Measurements from ENCODE around the gene DGKE.

GRCh38 chr17:56880133-56880532 lies 46.2 kb downstream of the DGKE start:
- TF ChIP-seq, protein P1, sequence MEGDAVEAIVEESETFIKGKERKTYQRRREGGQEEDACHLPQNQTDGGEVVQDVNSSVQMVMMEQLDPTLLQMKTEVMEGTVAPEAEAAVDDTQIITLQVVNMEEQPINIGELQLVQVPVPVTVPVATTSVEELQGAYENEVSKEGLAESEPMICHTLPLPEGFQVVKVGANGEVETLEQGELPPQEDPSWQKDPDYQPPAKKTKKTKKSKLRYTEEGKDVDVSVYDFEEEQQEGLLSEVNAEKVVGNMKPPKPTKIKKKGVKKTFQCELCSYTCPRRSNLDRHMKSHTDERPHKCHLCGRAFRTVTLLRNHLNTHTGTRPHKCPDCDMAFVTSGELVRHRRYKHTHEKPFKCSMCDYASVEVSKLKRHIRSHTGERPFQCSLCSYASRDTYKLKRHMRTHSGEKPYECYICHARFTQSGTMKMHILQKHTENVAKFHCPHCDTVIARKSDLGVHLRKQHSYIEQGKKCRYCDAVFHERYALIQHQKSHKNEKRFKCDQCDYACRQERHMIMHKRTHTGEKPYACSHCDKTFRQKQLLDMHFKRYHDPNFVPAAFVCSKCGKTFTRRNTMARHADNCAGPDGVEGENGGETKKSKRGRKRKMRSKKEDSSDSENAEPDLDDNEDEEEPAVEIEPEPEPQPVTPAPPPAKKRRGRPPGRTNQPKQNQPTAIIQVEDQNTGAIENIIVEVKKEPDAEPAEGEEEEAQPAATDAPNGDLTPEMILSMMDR (conservative IDR thresholded peaks at IDR 0.05; ENCODE audit: low read depth, low read length): no peak
- no peak for TF ChIP-seq EZH2 (IDR thresholded peaks at IDR 0.05; ENCODE audit: borderline replicate concordance, low read depth, low read length, poor library complexity, severe bottlenecking)

Measured in A673 (cell line).